Peyer's patch (tissue), 4 donors: ENCODE measurements around the gene ECHDC3. TPM values are rescaled to one million over a fixed set of nuclear protein-coding genes. Genes with fewer than 3 reads are reported as not detected.

Experiments
- total RNA-seq, 4 donors: library from RNA; depleted of rRNA; stranded (reverse); fragments of >200 nt; gene quantifications; one replicate each; pipeline ENCODE4 v1.1.0, GENCODE V29; 2016

The ECHDC3 gene
- total RNA-seq, 4 donors from 2014 or later, result 2.0 to 16.5 (median 6.1) TPM

Other genes with a start within 250 kb of the ECHDC3 start
- 10 to 100 TPM; 15.0 to 52.8 (median 19.3) TPM for gene USP6NL, start 130.7 kb upstream of the ECHDC3 start, total RNA-seq
- 10 to 100 TPM in 1 of 4 donors, 1 to 10 TPM in 3; 2.3 to 10.7 (median 3.7) TPM for gene PROSER2, start 81.0 kb downstream of the ECHDC3 start, total RNA-seq